Sigmoid colon (tissue), 4 donors: Measurements from ENCODE around the gene WNT5A.

ENCODE experiments used
- POLR2A ChIP-seq, 2 donors: fragments of 450-650 bp; IDR thresholded peaks; one replicate each; pipeline ENCODE4 v1.6.1; 2016; ENCODE audit warnings: antibody characterized with exemption in 2 of 2, mild to moderate bottlenecking in 2 of 2, moderate library complexity in 2 of 2
- POLR2AphosphoS5 ChIP-seq, 4 donors: sonication (generic); formaldehyde crosslinking; IDR thresholded peaks; one replicate each; pipeline ENCODE4 v1.6.1; 2017; ENCODE audit warnings: antibody characterized with exemption in 4 of 4
- TF ChIP-seq, protein P1 (sequence below), 4 experiments: fragments of 450-650 bp in 3 of 4; fragments of 200-600 bp in 1 of 4; IDR thresholded peaks; one replicate each; pipeline ENCODE4 v1.5.1; 2016 to 2019; ENCODE audit warnings: antibody characterized with exemption in 4 of 4, mild to moderate bottlenecking in 3 of 4, moderate library complexity in 2 of 4

DNA sequence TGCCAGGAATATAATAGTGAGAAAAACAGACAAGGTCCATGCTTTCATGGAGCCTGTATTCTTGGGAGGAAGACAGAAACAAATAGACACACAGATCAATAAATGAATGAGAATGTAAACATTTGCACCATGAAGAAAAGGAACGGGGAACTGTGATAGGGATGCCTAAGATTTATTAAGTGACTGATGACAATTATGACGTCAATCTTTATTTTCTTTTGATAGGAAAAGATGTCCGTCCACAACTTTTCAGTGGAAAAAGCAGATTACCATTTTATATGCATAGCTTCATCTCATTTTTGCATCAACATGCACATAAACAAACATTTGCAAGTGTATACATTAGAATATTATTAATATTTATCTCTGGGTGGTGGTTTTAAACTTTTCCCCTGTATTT, 27.9 kb upstream of the WNT5A start:
- TF ChIP-seq POLR2A (IDR thresholded peaks at IDR 0.05): no peak
- TF ChIP-seq, protein P1, sequence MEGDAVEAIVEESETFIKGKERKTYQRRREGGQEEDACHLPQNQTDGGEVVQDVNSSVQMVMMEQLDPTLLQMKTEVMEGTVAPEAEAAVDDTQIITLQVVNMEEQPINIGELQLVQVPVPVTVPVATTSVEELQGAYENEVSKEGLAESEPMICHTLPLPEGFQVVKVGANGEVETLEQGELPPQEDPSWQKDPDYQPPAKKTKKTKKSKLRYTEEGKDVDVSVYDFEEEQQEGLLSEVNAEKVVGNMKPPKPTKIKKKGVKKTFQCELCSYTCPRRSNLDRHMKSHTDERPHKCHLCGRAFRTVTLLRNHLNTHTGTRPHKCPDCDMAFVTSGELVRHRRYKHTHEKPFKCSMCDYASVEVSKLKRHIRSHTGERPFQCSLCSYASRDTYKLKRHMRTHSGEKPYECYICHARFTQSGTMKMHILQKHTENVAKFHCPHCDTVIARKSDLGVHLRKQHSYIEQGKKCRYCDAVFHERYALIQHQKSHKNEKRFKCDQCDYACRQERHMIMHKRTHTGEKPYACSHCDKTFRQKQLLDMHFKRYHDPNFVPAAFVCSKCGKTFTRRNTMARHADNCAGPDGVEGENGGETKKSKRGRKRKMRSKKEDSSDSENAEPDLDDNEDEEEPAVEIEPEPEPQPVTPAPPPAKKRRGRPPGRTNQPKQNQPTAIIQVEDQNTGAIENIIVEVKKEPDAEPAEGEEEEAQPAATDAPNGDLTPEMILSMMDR (IDR thresholded peaks at IDR 0.05): no peak
- no peak for TF ChIP-seq POLR2AphosphoS5 (IDR thresholded peaks at IDR 0.05)
